ENCODE data around the gene GDF15. TPM values are rescaled to one million over a fixed set of nuclear protein-coding genes. Genes with fewer than 3 reads are reported as not detected.
"Not testable (repeated sequence)": the region's sequence is repeated elsewhere in the genome, so short reads cannot be mapped to it uniquely, and the experiment has no call there.

The GDF15 gene
- total RNA-seq, result under 1 TPM; 0.34 to 0.75 TPM

GRCh38 chr19:18385675-18386542 is at the start of gene GDF15:
TSS of gene GDF15 (plus strand) at chr19:18386158. CDS start at chr19:18386190, 32 bp downstream.
- ATAC-seq (ENCODE audit: low read depth) (no peak), DNase-seq (peak; percentile 66)
- Mint-ChIP-seq H3K4me1 (peaks cover 7% of the 10 kb centered on the region), H3K27ac (no peak within 1 kb of the TSS), H3K27me3 (peaks cover 53% of the 10 kb centered on the region), H3K9me3 (no peaks in the 10 kb centered on the region), H3K4me3 (no peak within 1 kb of the TSS), H3K36me3 (no peaks in the 10 kb centered on the region)
- POLR2A ChIA-PET, result no interaction called here

- Mint-ChIP-seq H3K36me3 (peaks cover 2% of the 10 kb centered on the region), H3K27me3 (no peaks in the 10 kb centered on the region), H3K4me3 (peak overlapping the region; percentile 42), H3K9me3 (no peaks in the 10 kb centered on the region), H3K27ac (no peak overlapping the region), H3K4me1 (peaks cover 13% of the 10 kb centered on the region)
- ATAC-seq (ENCODE audit: low read depth) (no peak), DNase-seq (no peak)
- POLR2A ChIA-PET, result interaction anchor here (0.7 to 4.7 kb wide), 4 partner anchors 9 to 58 kb away, joined by 3 to 37 read pairs (median 6); partner anchors contain the start of genes JUND and LSM4
Observed at GRCh38 chr19:18338541-18338940, 47.4 kb upstream of the GDF15 start.

- no peak for ATAC-seq (ENCODE audit: low read depth)
- H3K4me3 Mint-ChIP-seq, result peak overlapping the region; percentile 80
- no peak for DNase-seq
- peak overlapping the region; percentile 64 for H3K27ac Mint-ChIP-seq
- H3K36me3 Mint-ChIP-seq, result peaks cover 4% of the 10 kb centered on the region
- H3K9me3 Mint-ChIP-seq, result no peaks in the 10 kb centered on the region
- no peaks in the 10 kb centered on the region for H3K27me3 Mint-ChIP-seq
- peaks cover 13% of the 10 kb centered on the region for H3K4me1 Mint-ChIP-seq
- POLR2A ChIA-PET, result interaction anchor here (1.0 to 4.7 kb wide), 4 partner anchors 14 to 65 kb away, joined by 6 to 37 read pairs (median 6); partner anchors contain the start of genes IQCN, JUND and LSM4
Observed at GRCh38 chr19:18339723-18340122, 46.2 kb upstream of the GDF15 start.

GRCh38 chr19:18340190-18340989 is 45.6 kb upstream of the GDF15 start, which contains the start of gene PGPEP1:
TSS of gene PGPEP1 (plus strand) at chr19:18340598. CDS start at chr19:18340682, 84 bp downstream.
- DNase-seq (peak; percentile 83), ATAC-seq (ENCODE audit: low read depth) (peak; percentile 48)
- peaks cover 14% of the 10 kb centered on the region for H3K4me1 Mint-ChIP-seq
- H3K36me3 Mint-ChIP-seq, result peaks cover 4% of the 10 kb centered on the region
- POLR2A ChIA-PET, result interaction anchor here (1.6 to 4.7 kb wide), 5 partner anchors 18 to 66 kb away, joined by 6 to 37 read pairs (median 10); partner anchors contain the start of genes IQCN, JUND and LSM4
- no peaks in the 10 kb centered on the region for H3K27me3 Mint-ChIP-seq
- H3K9me3 Mint-ChIP-seq, result no peaks in the 10 kb centered on the region
- H3K4me3 Mint-ChIP-seq, result peak within 1 kb of the TSS; percentile 80
- H3K27ac Mint-ChIP-seq, result peak within 1 kb of the TSS; percentile 83

- POLR2A ChIA-PET, result interaction anchor here (1.0 to 3.2 kb wide), 5 partner anchors 19 to 124 kb away, joined by 3 to 17 read pairs (median 6); partner anchors contain the start of genes IQCN, JUND and LSM4
- Mint-ChIP-seq H3K9me3 (no peaks in the 10 kb centered on the region), H3K4me3 (peak overlapping the region; percentile 80), H3K27ac (peak overlapping the region; percentile 83), H3K4me1 (peaks cover 17% of the 10 kb centered on the region), H3K36me3 (peaks cover 4% of the 10 kb centered on the region), H3K27me3 (no peaks in the 10 kb centered on the region)
- ATAC-seq (ENCODE audit: low read depth) (peak; percentile 74), DNase-seq (peak; percentile 73)
Observed at GRCh38 chr19:18340990-18341868, 44.7 kb upstream of the GDF15 start.

GRCh38 chr19:18342090-18342632 is 43.8 kb upstream of the GDF15 start:
- POLR2A ChIA-PET, result interaction anchor here (0.6 to 3.2 kb wide), 6 partner anchors 18 to 916 kb away, joined by 3 to 17 read pairs (median 5); partner anchors contain the start of genes JUND and LSM4
- Mint-ChIP-seq H3K9me3 (no peaks in the 10 kb centered on the region), H3K27ac (no peak overlapping the region), H3K36me3 (peaks cover 9% of the 10 kb centered on the region), H3K4me3 (peak overlapping the region; percentile 19), H3K4me1 (peaks cover 19% of the 10 kb centered on the region), H3K27me3 (no peaks in the 10 kb centered on the region)
- ATAC-seq (ENCODE audit: low read depth) (no peak), DNase-seq (no peak)

- POLR2A ChIA-PET, result interaction anchor here (0.6 to 1.2 kb wide), 2 partner anchors 76 to 141 kb away, joined by 3 to 4 read pairs; partner anchors contain the start of gene RAB3A
- Mint-ChIP-seq H3K36me3 (peaks cover 13% of the 10 kb centered on the region), H3K4me3 (no peak overlapping the region), H3K4me1 (peaks cover 21% of the 10 kb centered on the region), H3K27me3 (no peaks in the 10 kb centered on the region), H3K9me3 (no peaks in the 10 kb centered on the region), H3K27ac (no peak overlapping the region)
- ATAC-seq (ENCODE audit: low read depth), result no peak
- DNase-seq, result no peak
Observed at GRCh38 chr19:18344582-18344950, 41.4 kb upstream of the GDF15 start.

GRCh38 chr19:18345296-18345695 is 40.7 kb upstream of the GDF15 start:
- Mint-ChIP-seq H3K36me3 (peaks cover 16% of the 10 kb centered on the region), H3K27ac (no peak overlapping the region), H3K9me3 (no peaks in the 10 kb centered on the region), H3K4me3 (no peak overlapping the region), H3K27me3 (no peaks in the 10 kb centered on the region), H3K4me1 (peaks cover 17% of the 10 kb centered on the region)
- POLR2A ChIA-PET, result interaction anchor here (1.2 kb wide), 1 partner anchor 15 kb away, joined by 3 read pairs; no protein-coding TSS in a partner anchor
- ATAC-seq (ENCODE audit: low read depth) (no peak), DNase-seq (no peak)

GRCh38 chr19:18346091-18346490 is 39.9 kb upstream of the GDF15 start:
- Mint-ChIP-seq H3K27me3 (no peaks in the 10 kb centered on the region), H3K27ac (peak overlapping the region; percentile 43), H3K36me3 (peaks cover 19% of the 10 kb centered on the region), H3K9me3 (no peaks in the 10 kb centered on the region), H3K4me1 (peaks cover 17% of the 10 kb centered on the region), H3K4me3 (no peak overlapping the region)
- POLR2A ChIA-PET, result interaction anchor here (1.2 kb wide), 1 partner anchor 14 kb away, joined by 3 read pairs; no protein-coding TSS in a partner anchor
- no peak for DNase-seq
- no peak for ATAC-seq (ENCODE audit: low read depth)

- Mint-ChIP-seq H3K9me3 (no peaks in the 10 kb centered on the region), H3K4me1 (peaks cover 9% of the 10 kb centered on the region), H3K4me3 (no peak overlapping the region), H3K27me3 (no peaks in the 10 kb centered on the region), H3K27ac (no peak overlapping the region), H3K36me3 (peaks cover 18% of the 10 kb centered on the region)
- DNase-seq, result no peak
- no peak for ATAC-seq (ENCODE audit: low read depth)
- POLR2A ChIA-PET, result no interaction called here
Observed at GRCh38 chr19:18348171-18348570, 37.8 kb upstream of the GDF15 start.

GRCh38 chr19:18348818-18349339 is 37.1 kb upstream of the GDF15 start:
- ATAC-seq (ENCODE audit: low read depth); POLR2A ChIA-PET; H3K4me3 Mint-ChIP-seq; H3K27me3 Mint-ChIP-seq; DNase-seq; H3K27ac Mint-ChIP-seq; H3K9me3 Mint-ChIP-seq; H3K4me1 Mint-ChIP-seq: not testable (repeated sequence)
- peaks cover 21% of the 10 kb centered on the region for H3K36me3 Mint-ChIP-seq

Measured in activated naive CD8-positive, alpha-beta T cell treated with anti-CD3 and anti-CD28 coated beads, Interleukin-2, amount 10 ng/mL, durations not matched to agents 7 days and 5 days (primary cell).